K562 (cell line): ENCODE results near the gene NUDT9. TPM values are rescaled to one million over a fixed set of nuclear protein-coding genes. Genes with fewer than 3 reads are reported as not detected.

Experiments used
- EGR1 ChIP-seq: fragments of 450-650 bp; conservative IDR thresholded peaks from 2 replicates; pipeline ENCODE4 v1.6.1; 2017; ENCODE audit warnings: mild to moderate bottlenecking
- NCOA1 ChIP-seq: fragments of 450-650 bp; IDR thresholded peaks from 2 replicates; pipeline ENCODE4 v1.6.1; 2016; ENCODE audit warnings: low read depth
- PHB ChIP-seq: fragments of 250-450 bp; sonication (Bioruptor Pico); IDR thresholded peaks from 2 replicates; pipeline ENCODE4 v1.5.0; 2021
- polyA plus RNA-seq, 8 experiments: library from polyadenylated mRNA; depleted of rRNA in 4 of 8; stranded (reverse) in 5 of 8; unstranded in 3 of 8; fragments of >200 nt; fragmentation: Nextera tagmentation in 2 of 8; fragmentation: Illumina TruSeq in 1 of 8; extraction: Ambion mirVana in 2 of 8; extraction: Trizol in 1 of 8; gene quantifications; 2 replicates each; pipeline versions ENCODE4 v1.2.1 to v1.2.3, GENCODE V29; 2011 to 2014; ENCODE audit warnings: inconsistent platforms in 1 of 8, missing spikeins in 1 of 8
- total RNA-seq, 7 experiments: library from RNA; depleted of rRNA in 6 of 7; stranded (reverse); fragments of >200 nt in 6 of 7; fragmentation: Illumina TruSeq in 2 of 7; extraction: Trizol in 2 of 7; gene quantifications; 2 replicates each; pipeline versions ENCODE4 v1.2.1 to v1.2.3, GENCODE V29; 2011 to 2021; ENCODE audit warnings: low replicate concordance in 1 of 7
- TF ChIP-seq, protein P1 (sequence below): fragments of 450-650 bp; IDR thresholded peaks from 2 replicates; pipeline ENCODE4 v1.6.1; 2018; ENCODE audit not compliant: partially characterized antibody
- TF ChIP-seq, protein P2 (sequence below): fragments of 250-450 bp; sonication (Bioruptor Pico); IDR thresholded peaks from 2 replicates; pipeline ENCODE4 v1.8.0; 2021; ENCODE audit warnings: mild to moderate bottlenecking, moderate library complexity

NUDT9 gene
- total and polyA plus RNA-seq, 9 of the 15 experiments (the other 6 are each of a cell fraction or from before 2014, with no cell fraction given), result 8.5 to 20.8 (median 18.0) TPM

DNA sequence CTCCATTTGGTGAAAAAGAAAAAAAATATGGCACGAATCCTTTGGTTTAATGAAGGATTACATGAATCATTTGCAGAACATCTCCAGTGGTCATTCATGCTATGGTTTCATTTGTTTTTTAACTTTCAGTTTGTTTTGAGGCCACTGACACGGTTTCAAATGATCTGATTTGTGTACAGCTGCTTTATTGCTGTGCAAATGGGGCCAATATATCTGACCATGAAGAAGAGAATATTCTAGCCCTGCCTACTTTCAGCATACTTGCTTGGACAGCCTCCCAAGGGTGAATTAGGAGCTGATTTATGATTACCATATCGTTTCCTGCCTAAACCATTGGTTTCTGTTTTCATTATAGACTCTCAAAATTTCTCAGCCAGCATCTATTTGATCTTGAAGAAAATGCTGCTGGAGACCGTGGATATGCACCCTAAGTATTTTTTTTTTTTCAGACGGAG is 76.1 kb downstream of the NUDT9 start (continued):
- TF ChIP-seq, protein P1, sequence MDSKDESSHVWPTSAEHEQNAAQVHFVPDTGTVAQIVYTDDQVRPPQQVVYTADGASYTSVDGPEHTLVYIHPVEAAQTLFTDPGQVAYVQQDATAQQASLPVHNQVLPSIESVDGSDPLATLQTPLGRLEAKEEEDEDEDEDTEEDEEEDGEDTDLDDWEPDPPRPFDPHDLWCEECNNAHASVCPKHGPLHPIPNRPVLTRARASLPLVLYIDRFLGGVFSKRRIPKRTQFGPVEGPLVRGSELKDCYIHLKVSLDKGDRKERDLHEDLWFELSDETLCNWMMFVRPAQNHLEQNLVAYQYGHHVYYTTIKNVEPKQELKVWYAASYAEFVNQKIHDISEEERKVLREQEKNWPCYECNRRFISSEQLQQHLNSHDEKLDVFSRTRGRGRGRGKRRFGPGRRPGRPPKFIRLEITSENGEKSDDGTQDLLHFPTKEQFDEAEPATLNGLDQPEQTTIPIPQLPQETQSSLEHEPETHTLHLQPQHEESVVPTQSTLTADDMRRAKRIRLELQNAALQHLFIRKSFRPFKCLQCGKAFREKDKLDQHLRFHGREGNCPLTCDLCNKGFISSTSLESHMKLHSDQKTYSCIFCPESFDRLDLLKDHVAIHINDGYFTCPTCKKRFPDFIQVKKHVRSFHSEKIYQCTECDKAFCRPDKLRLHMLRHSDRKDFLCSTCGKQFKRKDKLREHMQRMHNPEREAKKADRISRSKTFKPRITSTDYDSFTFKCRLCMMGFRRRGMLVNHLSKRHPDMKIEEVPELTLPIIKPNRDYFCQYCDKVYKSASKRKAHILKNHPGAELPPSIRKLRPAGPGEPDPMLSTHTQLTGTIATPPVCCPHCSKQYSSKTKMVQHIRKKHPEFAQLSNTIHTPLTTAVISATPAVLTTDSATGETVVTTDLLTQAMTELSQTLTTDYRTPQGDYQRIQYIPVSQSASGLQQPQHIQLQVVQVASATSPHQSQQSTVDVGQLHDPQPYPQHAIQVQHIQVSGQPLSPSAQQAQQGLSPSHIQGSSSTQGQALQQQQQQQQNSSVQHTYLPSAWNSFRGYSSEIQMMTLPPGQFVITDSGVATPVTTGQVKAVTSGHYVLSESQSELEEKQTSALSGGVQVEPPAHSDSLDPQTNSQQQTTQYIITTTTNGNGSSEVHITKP, result no peak
- TF ChIP-seq NCOA1 (no peak), PHB (CRISPR knock-in tag) (no peak), EGR1 (no peak)
- TF ChIP-seq, protein P2, sequence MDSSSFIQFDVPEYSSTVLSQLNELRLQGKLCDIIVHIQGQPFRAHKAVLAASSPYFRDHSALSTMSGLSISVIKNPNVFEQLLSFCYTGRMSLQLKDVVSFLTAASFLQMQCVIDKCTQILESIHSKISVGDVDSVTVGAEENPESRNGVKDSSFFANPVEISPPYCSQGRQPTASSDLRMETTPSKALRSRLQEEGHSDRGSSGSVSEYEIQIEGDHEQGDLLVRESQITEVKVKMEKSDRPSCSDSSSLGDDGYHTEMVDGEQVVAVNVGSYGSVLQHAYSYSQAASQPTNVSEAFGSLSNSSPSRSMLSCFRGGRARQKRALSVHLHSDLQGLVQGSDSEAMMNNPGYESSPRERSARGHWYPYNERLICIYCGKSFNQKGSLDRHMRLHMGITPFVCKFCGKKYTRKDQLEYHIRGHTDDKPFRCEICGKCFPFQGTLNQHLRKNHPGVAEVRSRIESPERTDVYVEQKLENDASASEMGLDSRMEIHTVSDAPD (CRISPR knock-in tag), result no peak
